ENCODE measurements around the gene BSPH1. TPM values are rescaled to one million over a fixed set of nuclear protein-coding genes. Genes with fewer than 3 reads are reported as not detected.
"Not testable (repeated sequence)": the region's sequence is repeated elsewhere in the genome, so short reads cannot be mapped to it uniquely, and the experiment has no call there.

Gene BSPH1
- total RNA-seq, 1 donor from 2014 or later, result not detected

- intact Hi-C loops (cut with micrococcal nuclease), result not testable (repeated sequence)
Observed at GRCh38 chr19:47928581-47928980, 63.4 kb downstream of the BSPH1 start.

- intact Hi-C loops (cut with micrococcal nuclease), result not testable (repeated sequence)
Observed at GRCh38 chr19:47920107-47920506, 71.9 kb downstream of the BSPH1 start.

Other genes starting within 250 kb of the BSPH1 start
- 292 and 295 TPM in 2 replicates for gene NOP53, start 246.6 kb downstream of the BSPH1 start, total RNA-seq
- gene SELENOW, start 213.5 kb downstream of the BSPH1 start, total RNA-seq, result 82.9 and 89.1 TPM in 2 replicates
- not detected in 2 replicates for gene TPRX1, start 187.6 kb downstream of the BSPH1 start, total RNA-seq
- gene CRX, start 170.2 kb downstream of the BSPH1 start, total RNA-seq, result not detected in 2 replicates
- not detected in 2 replicates for gene TPRX2, start 132.9 kb downstream of the BSPH1 start, total RNA-seq
- not detected in 2 replicates for gene SULT2A1, start 105.9 kb downstream of the BSPH1 start, total RNA-seq
- not detected in 2 replicates for gene ELSPBP1, start 2.5 kb upstream of the BSPH1 start, total RNA-seq
- gene CABP5, start 51.9 kb upstream of the BSPH1 start, total RNA-seq, result not detected in 2 replicates
- gene PLA2G4C, start 118.6 kb upstream of the BSPH1 start, total RNA-seq, result 24.9 and 31.0 TPM in 2 replicates
- 99.4 and 107 TPM in 2 replicates for gene LIG1, start 178.2 kb upstream of the BSPH1 start, total RNA-seq
- 7.7 and 10.8 TPM in 2 replicates for gene ZSWIM9, start 178.5 kb upstream of the BSPH1 start, total RNA-seq